ENCODE measurements around the gene MMP1. TPM values are rescaled to one million over a fixed set of nuclear protein-coding genes. Genes with fewer than 3 reads are reported as not detected.
A peak's percentile ranks its signal among the peaks of the same experiment; 100 is the strongest.
"Not testable (repeated sequence)": the region's sequence is repeated elsewhere in the genome, so short reads cannot be mapped to it uniquely, and the experiment has no call there.

MMP1 gene
- total RNA-seq, 1 experiment from 2014 or later = 0.03 TPM

GRCh38 chr11:102760344-102761035 lies 37.5 kb downstream of the MMP1 start:
- DNase-seq = no peak
- no peak overlapping the region for H3K4me3 ChIP-seq (ENCODE audit: insufficient read depth, low read depth, low read length)
- no peaks in the 10 kb centered on the region for H3K27me3 ChIP-seq (ENCODE audit: control insufficient read depth, insufficient read depth, low read length)
- no peaks in the 10 kb centered on the region for H3K36me3 ChIP-seq (replicated peaks; ENCODE audit: control insufficient read depth, insufficient read depth, low read length)

GRCh38 chr11:102757823-102758549 lies 40.0 kb downstream of the MMP1 start:
- H3K36me3 ChIP-seq (replicated peaks; ENCODE audit: control insufficient read depth, insufficient read depth, low read length) = no peaks in the 10 kb centered on the region
- no peak for DNase-seq
- no peaks in the 10 kb centered on the region for H3K27me3 ChIP-seq (ENCODE audit: control insufficient read depth, insufficient read depth, low read length)
- no peak overlapping the region for H3K4me3 ChIP-seq (ENCODE audit: insufficient read depth, low read depth, low read length)

DNA sequence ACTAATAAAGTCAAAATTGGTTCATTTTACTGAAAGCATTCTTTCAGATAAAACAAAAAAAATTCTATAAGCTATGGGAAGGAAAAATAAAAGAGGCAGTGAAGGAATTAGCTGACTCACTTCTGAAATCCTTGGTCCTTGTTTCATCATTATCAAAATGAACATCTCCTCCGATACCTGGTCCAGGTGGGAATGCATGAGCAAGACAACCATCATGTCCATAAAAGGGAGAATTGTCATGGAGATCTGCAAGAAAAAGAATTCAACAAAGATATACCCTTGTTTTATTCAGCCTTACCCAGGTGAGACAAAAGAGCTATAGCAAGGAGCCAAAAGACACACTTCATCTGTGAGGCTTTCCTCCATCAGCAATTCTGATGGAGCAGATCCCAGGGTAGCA lies 44.7 kb downstream of the MMP1 start:
- no peak for DNase-seq
- Histone ChIP-seq H3K27me3 (ENCODE audit: control insufficient read depth, insufficient read depth, low read length) (no peaks in the 10 kb centered on the region), H3K36me3 (replicated peaks; ENCODE audit: control insufficient read depth, insufficient read depth, low read length) (no peaks in the 10 kb centered on the region), H3K4me3 (ENCODE audit: insufficient read depth, low read depth, low read length) (no peak overlapping the region)

DNA sequence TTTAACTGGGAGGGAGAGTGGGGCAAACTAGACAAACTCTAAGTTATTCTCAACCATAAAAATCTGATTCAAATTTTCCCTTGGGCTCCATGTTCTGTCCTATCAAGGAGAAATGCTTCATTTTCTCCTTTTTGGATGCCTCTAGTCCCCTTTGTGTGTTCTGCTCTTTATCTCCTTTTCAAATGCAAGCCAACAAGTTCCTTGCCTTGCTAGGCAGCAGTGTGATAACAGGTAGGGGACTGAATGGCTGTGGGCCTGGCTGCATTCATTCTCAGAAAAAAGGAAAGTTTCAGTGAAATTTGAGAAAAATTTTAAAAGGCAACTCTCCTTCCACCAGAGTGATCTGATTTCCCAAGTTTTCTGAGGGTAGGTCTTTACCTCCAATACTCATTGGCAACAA lies 46.3 kb downstream of the MMP1 start:
- Histone ChIP-seq H3K36me3 (replicated peaks; ENCODE audit: control insufficient read depth, insufficient read depth, low read length) (no peaks in the 10 kb centered on the region), H3K4me3 (ENCODE audit: insufficient read depth, low read depth, low read length) (no peak overlapping the region), H3K27me3 (ENCODE audit: control insufficient read depth, insufficient read depth, low read length) (no peaks in the 10 kb centered on the region)
- DNase-seq = no peak

DNA sequence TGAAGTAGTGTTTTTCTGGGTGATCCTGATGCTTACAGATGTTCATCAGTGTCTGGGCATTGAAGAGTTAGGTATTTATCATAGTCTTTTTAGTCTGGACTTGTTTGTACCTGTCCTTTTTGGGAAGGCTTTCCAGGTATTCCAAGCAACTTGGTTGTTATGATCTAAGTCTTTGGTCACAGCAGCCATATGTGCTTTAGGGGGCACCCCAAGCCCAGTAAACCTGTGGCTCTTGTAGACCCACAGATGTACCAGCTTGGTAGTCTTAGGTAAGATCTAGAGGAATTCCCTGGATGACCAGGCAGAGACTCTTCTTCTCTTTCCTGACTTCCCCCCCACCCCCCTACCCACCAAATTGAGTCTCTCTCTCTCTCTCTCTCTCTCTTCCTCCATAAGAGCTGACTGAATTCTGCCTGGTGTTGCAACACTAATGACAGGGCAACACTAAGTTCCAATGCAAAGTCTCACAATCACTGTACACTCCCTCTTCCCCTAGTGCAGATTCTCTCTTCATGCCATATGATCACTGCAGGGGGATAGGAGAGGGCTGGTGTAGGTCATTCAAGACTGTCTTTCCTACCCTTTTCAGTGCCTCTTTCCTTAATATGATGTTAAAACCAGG lies 48.7 kb downstream of the MMP1 start:
- no peak for DNase-seq
- H3K27me3 ChIP-seq (ENCODE audit: control insufficient read depth, insufficient read depth, low read length) = no peaks in the 10 kb centered on the region
- H3K36me3 ChIP-seq (replicated peaks; ENCODE audit: control insufficient read depth, insufficient read depth, low read length) = no peaks in the 10 kb centered on the region
- H3K4me3 ChIP-seq (ENCODE audit: insufficient read depth, low read depth, low read length) = no peak overlapping the region

DNA sequence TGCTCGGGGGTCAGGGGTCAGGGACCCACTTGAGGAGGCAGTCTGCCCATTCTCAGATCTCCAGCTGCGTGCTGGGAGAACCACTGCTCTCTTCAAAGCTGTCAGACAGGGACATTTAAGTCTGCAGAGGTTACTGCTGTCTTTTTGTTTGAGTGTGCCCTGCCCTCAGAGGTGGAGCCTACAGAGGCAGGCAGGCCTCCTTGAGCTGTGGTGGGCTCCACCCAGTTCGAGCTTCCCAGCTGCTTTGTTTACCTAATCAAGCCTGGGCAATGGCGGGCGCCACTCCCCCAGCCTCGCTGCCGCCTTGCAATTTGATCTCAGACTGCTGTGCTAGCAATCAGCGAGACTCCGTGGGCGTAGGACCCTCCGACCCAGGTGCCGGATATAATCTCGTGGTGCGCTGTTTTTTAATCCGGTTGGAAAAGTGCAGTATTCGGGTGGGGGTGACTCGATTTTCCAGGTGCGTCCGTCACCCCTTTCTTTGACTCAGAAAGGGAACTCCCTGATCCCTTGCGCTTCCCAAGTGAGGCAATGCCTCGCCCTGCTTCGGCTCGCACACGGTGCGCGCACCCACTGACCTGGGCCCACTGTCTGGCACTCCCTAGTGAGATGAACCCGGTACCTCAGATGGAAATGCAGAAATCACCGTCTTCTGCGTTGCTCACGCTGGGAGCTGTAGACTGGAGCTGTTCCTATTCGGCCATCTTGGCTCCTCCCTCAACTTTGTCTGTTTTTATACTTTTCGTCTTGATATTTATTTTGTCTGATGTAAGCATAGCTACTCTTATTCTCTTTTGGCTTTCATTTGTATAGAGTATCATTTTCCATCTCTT lies 51.0 kb downstream of the MMP1 start:
- DNase-seq; H3K36me3 ChIP-seq (replicated peaks; ENCODE audit: control insufficient read depth, insufficient read depth, low read length); H3K27me3 ChIP-seq (ENCODE audit: control insufficient read depth, insufficient read depth, low read length): not testable (repeated sequence)
- H3K4me3 ChIP-seq (ENCODE audit: insufficient read depth, low read depth, low read length) = peak overlapping the region; percentile 47

Other genes with a start within 250 kb of the MMP1 start
- not detected in 2 replicates for gene MMP20, start 172.8 kb downstream of the MMP1 start, total RNA-seq (2014; rRNA removed; shearing (Covaris generic))
- gene MMP27, start 92.4 kb downstream of the MMP1 start, total RNA-seq (2014; rRNA removed; shearing (Covaris generic)) = not detected in 2 replicates
- not detected in 2 replicates for gene MMP8, start 73.2 kb downstream of the MMP1 start, total RNA-seq (2014; rRNA removed; shearing (Covaris generic))
- gene MMP10, start 17.5 kb downstream of the MMP1 start, total RNA-seq (2014; rRNA removed; shearing (Covaris generic)) = not detected in 2 replicates
- not detected in 2 replicates for gene MMP3, start 45.4 kb upstream of the MMP1 start, total RNA-seq (2014; rRNA removed; shearing (Covaris generic))
- not detected in 2 replicates for gene MMP12, start 76.8 kb upstream of the MMP1 start, total RNA-seq (2014; rRNA removed; shearing (Covaris generic))
- gene MMP13, start 157.6 kb upstream of the MMP1 start, total RNA-seq (2014; rRNA removed; shearing (Covaris generic)) = not detected in 2 replicates

Data from H7 (cell line).